NB4 (cell line): ENCODE data around the gene GGACT.

Experiments used
- CTCF ChIP-seq: IDR thresholded peaks from one replicate; pipeline ENCODE4 v1.5.1; 2012; ENCODE audit warnings: low read depth, low read length
- MAX ChIP-seq: IDR thresholded peaks from 2 replicates; pipeline ENCODE4 v1.6.1; 2011; ENCODE audit warnings: low read depth, low read length
- MYC ChIP-seq: IDR thresholded peaks from 2 replicates; pipeline ENCODE4 v1.6.1; 2011; ENCODE audit warnings: low read depth, low read length
- POLR2A ChIP-seq: IDR thresholded peaks from 2 replicates; pipeline ENCODE4 v1.6.1; 2011; ENCODE audit warnings: mild to moderate bottlenecking; ENCODE audit not compliant: insufficient read length; ENCODE audit errors: extremely low read depth

GRCh38 chr13:100594731-100595130 lies 6.1 kb upstream of the GGACT start:
- peak; percentile 19 for TF ChIP-seq CTCF
- no peak for TF ChIP-seq POLR2A
- TF ChIP-seq MYC: no peak
- no peak for TF ChIP-seq MAX
